ENCODE measurements around the gene TNNI3K.

GRCh38 chr1:74586253-74586897, 351.2 kb downstream of the TNNI3K start:
- no peak for TF ChIP-seq CTCF (IDR thresholded peaks at IDR 0.05)
- TF ChIP-seq POLR2AphosphoS5 (IDR thresholded peaks at IDR 0.05) = no peak

All from esophagus muscularis mucosa (tissue), 3 donors.